Left ventricle myocardium inferior (tissue), 1 donor: ENCODE data around the gene TMEM220. TPM values are rescaled to one million over a fixed set of nuclear protein-coding genes. Genes with fewer than 3 reads are reported as not detected.

Source experiments
- DNase-seq: peaks from one replicate; pipeline ENCODE4 v3.0.0-alpha.2; 2020
- H3K27ac ChIP-seq: fragments of 200-600 bp; replicated peaks from 2 replicates; pipeline ENCODE4 v1.8.0; 2021
- H3K27me3 ChIP-seq: fragments of 200-600 bp; 2 replicates; pipeline ENCODE4 v1.8.0; 2021; ENCODE audit warnings: low read depth
- H3K36me3 ChIP-seq: fragments of 200-600 bp; 2 replicates; pipeline ENCODE4 v1.8.0; 2021
- H3K4me1 ChIP-seq: fragments of 200-600 bp; 2 replicates; pipeline ENCODE4 v1.8.0; 2021
- H3K4me3 ChIP-seq: fragments of 200-600 bp; 2 replicates; pipeline ENCODE4 v1.8.0; 2021; ENCODE audit warnings: mild to moderate bottlenecking, moderate library complexity
- H3K9me3 ChIP-seq: fragments of 200-600 bp; replicated peaks from 2 replicates; pipeline ENCODE4 v1.8.0; 2021
- CTCF ChIP-seq: fragments of 200-600 bp; IDR thresholded peaks from 2 replicates; pipeline ENCODE4 v1.8.0; 2021; ENCODE audit warnings: antibody characterized with exemption, mild to moderate bottlenecking, borderline replicate concordance
- intact Hi-C: fragments of 100-400 bp; cut with micrococcal nuclease; formaldehyde crosslinking; loops from one replicate; pipeline ENCODE4 v1.11.0; 2022
- total RNA-seq: library from RNA; stranded (reverse); fragmentation: NEBNext Ultra II Directional; extraction: Animal tissue kit (Norgen Biotek cat#: 25700); gene quantifications from one replicate; pipeline ENCODE4 v1.2.1, GENCODE V29; 2021
- donor health status: DM: no; HTN: yes; CAD: no; lungs with severe emphysema.

Gene TMEM220
- total RNA-seq, 1 donor from 2014 or later, result 6.4 TPM

GRCh38 chr17:10728331-10728892 is 1.4 kb downstream of the TMEM220 start:
- H3K36me3 ChIP-seq, result peaks cover 25% of the 10 kb centered on the region
- peaks cover 16% of the 10 kb centered on the region for H3K4me1 ChIP-seq
- no peaks in the 10 kb centered on the region for H3K27me3 ChIP-seq
- intact Hi-C loops, result no loop called here
- no peak for DNase-seq
- H3K4me3 ChIP-seq, result peak overlapping the region; percentile 85
- TF ChIP-seq CTCF, result no peak
- H3K27ac ChIP-seq, result peak overlapping the region; percentile 96
- H3K9me3 ChIP-seq, result no peaks in the 10 kb centered on the region

DNA sequence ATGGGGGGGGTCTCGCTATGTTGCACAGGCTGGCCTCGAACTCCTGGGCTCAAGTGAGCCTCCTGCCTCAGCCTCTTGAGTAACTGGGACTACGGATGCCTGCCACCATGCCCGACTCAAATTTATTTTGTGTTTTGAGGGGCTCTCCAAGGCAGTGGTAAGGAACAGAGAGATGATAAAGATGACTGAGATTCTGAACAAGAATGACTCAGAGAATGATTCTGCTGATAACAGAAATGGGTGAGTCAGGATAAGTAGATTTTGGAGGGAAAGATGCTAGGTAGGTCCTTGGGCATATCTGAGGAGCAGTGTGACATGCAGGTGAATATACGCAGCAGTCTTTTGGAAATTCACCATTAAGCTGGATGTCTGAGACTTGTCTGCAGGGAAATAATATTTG is 2.6 kb downstream of the TMEM220 start:
- no peaks in the 10 kb centered on the region for H3K9me3 ChIP-seq
- H3K36me3 ChIP-seq, result peaks cover 37% of the 10 kb centered on the region
- no peak overlapping the region for H3K27ac ChIP-seq
- intact Hi-C loops, result no loop called here
- H3K4me1 ChIP-seq, result peaks cover 16% of the 10 kb centered on the region
- no peak for DNase-seq
- no peak for TF ChIP-seq CTCF
- no peaks in the 10 kb centered on the region for H3K27me3 ChIP-seq
- H3K4me3 ChIP-seq, result no peak overlapping the region

DNA sequence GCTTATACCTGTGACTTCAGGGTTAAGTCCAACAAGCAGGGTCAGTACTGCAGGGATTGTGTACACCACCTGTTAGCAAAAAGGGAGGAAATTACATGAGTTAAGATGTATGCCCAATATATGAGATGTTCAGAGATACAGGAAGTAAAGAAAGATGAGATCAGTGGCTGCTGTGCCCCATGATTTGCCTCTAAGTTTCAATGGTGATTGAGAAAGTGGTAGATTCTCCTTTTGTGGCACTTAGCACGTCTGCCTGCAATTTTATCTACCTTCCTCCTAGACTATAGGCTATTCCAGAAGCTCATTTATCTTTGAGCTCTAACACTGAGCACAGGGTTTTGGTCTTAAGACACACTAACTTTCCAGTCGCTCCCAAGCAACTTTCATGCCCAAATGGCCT is 3.6 kb downstream of the TMEM220 start:
- Histone ChIP-seq H3K9me3 (no peaks in the 10 kb centered on the region), H3K27me3 (no peaks in the 10 kb centered on the region), H3K4me1 (peaks cover 16% of the 10 kb centered on the region), H3K27ac (no peak overlapping the region), H3K36me3 (peaks cover 40% of the 10 kb centered on the region), H3K4me3 (no peak overlapping the region)
- no peak for DNase-seq
- no peak for TF ChIP-seq CTCF
- intact Hi-C loops, result no loop called here

DNA sequence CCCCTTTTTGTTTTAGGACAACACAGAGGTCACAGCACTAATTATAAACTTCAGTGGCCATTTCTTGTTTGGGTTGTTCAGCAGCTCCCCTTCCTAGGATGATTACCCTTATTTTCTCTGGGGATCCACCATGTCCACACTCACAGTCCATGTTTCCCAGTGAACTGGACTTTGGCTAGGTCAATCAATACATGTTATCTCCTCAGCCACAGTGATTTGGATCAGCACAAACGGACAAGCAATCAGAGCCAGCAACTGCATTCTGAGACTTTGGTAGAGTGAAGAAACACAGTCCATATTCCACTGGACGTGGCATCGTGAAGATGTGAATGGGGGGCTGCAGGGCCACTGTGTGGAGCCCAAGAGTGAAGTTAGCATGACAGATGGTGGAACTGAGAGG is 4.6 kb downstream of the TMEM220 start:
- TF ChIP-seq CTCF, result no peak
- no peaks in the 10 kb centered on the region for H3K27me3 ChIP-seq
- H3K4me1 ChIP-seq, result peaks cover 14% of the 10 kb centered on the region
- peaks cover 45% of the 10 kb centered on the region for H3K36me3 ChIP-seq
- no peaks in the 10 kb centered on the region for H3K9me3 ChIP-seq
- no peak overlapping the region for H3K27ac ChIP-seq
- intact Hi-C loops, result no loop called here
- no peak for DNase-seq
- H3K4me3 ChIP-seq, result no peak overlapping the region

DNA sequence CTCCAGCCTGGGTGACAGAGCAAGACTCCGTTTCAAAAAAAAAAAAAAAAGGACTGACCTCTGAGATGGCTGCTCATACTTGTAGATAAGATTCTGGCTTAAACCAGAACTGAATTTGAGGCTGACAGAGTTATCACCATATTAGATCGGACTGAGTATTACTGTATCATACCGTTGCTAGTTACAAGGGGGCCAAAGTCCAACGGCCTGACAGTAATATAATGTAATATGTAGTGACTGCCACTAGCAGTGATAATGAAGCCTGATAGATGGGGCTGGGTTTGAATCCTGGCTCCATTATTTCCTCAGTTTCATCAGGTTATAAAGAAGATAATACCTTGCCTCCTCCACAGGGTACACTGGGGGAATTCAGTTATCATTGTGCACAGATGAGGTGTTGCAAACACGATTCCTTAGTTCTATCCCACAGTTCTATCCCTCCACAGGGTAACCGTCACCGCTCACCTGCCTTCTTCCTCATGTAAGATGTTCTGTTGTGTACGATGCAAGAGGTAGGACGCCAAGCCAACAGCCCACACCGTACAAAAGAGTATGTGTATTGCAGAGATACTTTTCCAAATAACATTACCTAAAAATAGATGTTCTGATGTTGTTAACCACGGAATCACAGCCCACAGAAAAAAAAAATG is 5.2 kb downstream of the TMEM220 start:
- no peak overlapping the region for H3K4me3 ChIP-seq
- H3K4me1 ChIP-seq, result peaks cover 10% of the 10 kb centered on the region
- H3K27me3 ChIP-seq, result no peaks in the 10 kb centered on the region
- no peak for TF ChIP-seq CTCF
- H3K9me3 ChIP-seq, result no peaks in the 10 kb centered on the region
- H3K36me3 ChIP-seq, result peaks cover 45% of the 10 kb centered on the region
- intact Hi-C loops, result no loop called here
- DNase-seq, result no peak
- no peak overlapping the region for H3K27ac ChIP-seq
